HFFc6 (cell line): Measurements from ENCODE around the gene DLX3. TPM values are rescaled to one million over a fixed set of nuclear protein-coding genes. Genes with fewer than 3 reads are reported as not detected.

Experiments used
- DNase-seq: peaks from one replicate; pipeline ENCODE4 v3.0.0-alpha.2; 2018
- H3K27ac Mint-ChIP-seq: 2 replicates; pipeline ENCODE4 v1.8.0; 2020; ENCODE audit warnings: mild to moderate bottlenecking, mixed read lengths
- H3K27me3 Mint-ChIP-seq: 2 replicates; pipeline ENCODE4 v1.8.0; 2021; ENCODE audit warnings: mild to moderate bottlenecking, moderate library complexity, mixed read lengths; ENCODE audit not compliant: insufficient read depth
- H3K36me3 Mint-ChIP-seq: 2 replicates; pipeline ENCODE4 v1.8.0; 2021; ENCODE audit warnings: low read depth, mixed read lengths
- H3K4me1 Mint-ChIP-seq: 2 replicates; pipeline ENCODE4 v1.8.0; 2020; ENCODE audit warnings: low read depth, mixed read lengths
- H3K4me3 Mint-ChIP-seq: 2 replicates; pipeline ENCODE4 v1.8.0; 2020; ENCODE audit warnings: mild to moderate bottlenecking, moderate library complexity, mixed read lengths
- H3K9me3 Mint-ChIP-seq: 2 replicates; pipeline ENCODE4 v1.8.0; 2020; ENCODE audit warnings: mild to moderate bottlenecking, mixed read lengths
- total RNA-seq, 6 experiments: library from RNA; stranded (reverse); fragmentation: NEBNext Ultra II Directional; extraction: Animal tissue kit (Norgen Biotek cat#: 25700); gene quantifications; 2 replicates in 1 of 6; 3 replicates in 5 of 6; pipeline ENCODE4 v1.2.3, GENCODE V29; 2021
- TF ChIP-seq, protein P1 (sequence below): fragments of 200-600 bp; sonication (generic); IDR thresholded peaks from 2 replicates; pipeline ENCODE4 v1.5.0; 2021; ENCODE audit warnings: antibody characterized with exemption, mild to moderate bottlenecking

DLX3 gene
- total RNA-seq, 6 experiments from 2014 or later = not detected

- TF ChIP-seq, protein P1, sequence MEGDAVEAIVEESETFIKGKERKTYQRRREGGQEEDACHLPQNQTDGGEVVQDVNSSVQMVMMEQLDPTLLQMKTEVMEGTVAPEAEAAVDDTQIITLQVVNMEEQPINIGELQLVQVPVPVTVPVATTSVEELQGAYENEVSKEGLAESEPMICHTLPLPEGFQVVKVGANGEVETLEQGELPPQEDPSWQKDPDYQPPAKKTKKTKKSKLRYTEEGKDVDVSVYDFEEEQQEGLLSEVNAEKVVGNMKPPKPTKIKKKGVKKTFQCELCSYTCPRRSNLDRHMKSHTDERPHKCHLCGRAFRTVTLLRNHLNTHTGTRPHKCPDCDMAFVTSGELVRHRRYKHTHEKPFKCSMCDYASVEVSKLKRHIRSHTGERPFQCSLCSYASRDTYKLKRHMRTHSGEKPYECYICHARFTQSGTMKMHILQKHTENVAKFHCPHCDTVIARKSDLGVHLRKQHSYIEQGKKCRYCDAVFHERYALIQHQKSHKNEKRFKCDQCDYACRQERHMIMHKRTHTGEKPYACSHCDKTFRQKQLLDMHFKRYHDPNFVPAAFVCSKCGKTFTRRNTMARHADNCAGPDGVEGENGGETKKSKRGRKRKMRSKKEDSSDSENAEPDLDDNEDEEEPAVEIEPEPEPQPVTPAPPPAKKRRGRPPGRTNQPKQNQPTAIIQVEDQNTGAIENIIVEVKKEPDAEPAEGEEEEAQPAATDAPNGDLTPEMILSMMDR = no peak
- Mint-ChIP-seq H3K4me1 (no peaks in the 10 kb centered on the region), H3K4me3 (no peak overlapping the region), H3K36me3 (peaks cover 18% of the 10 kb centered on the region), H3K27me3 (peaks cover 25% of the 10 kb centered on the region), H3K27ac (no peak overlapping the region), H3K9me3 (peaks cover 52% of the 10 kb centered on the region)
- DNase-seq = no peak
These were observed 18.1 kb upstream of the DLX3 start for GRCh38 chr17:50013079-50013478.

DNA sequence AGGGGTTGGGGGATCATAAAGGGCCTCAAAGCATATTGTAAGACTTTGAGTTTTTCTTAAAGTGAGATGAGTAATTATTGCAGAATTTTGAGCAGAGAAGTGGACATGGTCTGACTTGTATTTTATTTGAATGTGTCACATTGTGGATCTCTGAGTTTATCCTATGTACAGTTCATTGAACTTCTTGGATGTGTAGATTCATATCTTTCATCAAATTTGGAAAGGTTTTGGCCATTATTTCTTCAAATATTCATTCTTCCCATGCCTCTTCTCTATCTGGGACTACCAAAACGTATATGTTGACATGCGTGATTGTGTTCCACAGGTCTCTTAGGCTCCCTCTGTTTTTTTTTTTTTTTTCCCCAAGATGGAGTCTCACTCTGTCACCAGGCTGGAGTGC, 14.3 kb upstream of the DLX3 start:
- Mint-ChIP-seq H3K27me3 (peaks cover 27% of the 10 kb centered on the region), H3K36me3 (peaks cover 12% of the 10 kb centered on the region), H3K4me3 (no peak overlapping the region), H3K27ac (no peak overlapping the region), H3K9me3 (peaks cover 40% of the 10 kb centered on the region), H3K4me1 (no peaks in the 10 kb centered on the region)
- TF ChIP-seq, protein P1 = no peak
- DNase-seq = no peak

GRCh38 chr17:50003911-50004310, 8.9 kb upstream of the DLX3 start:
- TF ChIP-seq, protein P1 = no peak
- no peak overlapping the region for H3K4me3 Mint-ChIP-seq
- DNase-seq = no peak
- H3K36me3 Mint-ChIP-seq = peaks cover 3% of the 10 kb centered on the region
- no peak overlapping the region for H3K27ac Mint-ChIP-seq
- H3K9me3 Mint-ChIP-seq = peaks cover 3% of the 10 kb centered on the region
- no peaks in the 10 kb centered on the region for H3K4me1 Mint-ChIP-seq
- peaks cover 38% of the 10 kb centered on the region for H3K27me3 Mint-ChIP-seq

DNA sequence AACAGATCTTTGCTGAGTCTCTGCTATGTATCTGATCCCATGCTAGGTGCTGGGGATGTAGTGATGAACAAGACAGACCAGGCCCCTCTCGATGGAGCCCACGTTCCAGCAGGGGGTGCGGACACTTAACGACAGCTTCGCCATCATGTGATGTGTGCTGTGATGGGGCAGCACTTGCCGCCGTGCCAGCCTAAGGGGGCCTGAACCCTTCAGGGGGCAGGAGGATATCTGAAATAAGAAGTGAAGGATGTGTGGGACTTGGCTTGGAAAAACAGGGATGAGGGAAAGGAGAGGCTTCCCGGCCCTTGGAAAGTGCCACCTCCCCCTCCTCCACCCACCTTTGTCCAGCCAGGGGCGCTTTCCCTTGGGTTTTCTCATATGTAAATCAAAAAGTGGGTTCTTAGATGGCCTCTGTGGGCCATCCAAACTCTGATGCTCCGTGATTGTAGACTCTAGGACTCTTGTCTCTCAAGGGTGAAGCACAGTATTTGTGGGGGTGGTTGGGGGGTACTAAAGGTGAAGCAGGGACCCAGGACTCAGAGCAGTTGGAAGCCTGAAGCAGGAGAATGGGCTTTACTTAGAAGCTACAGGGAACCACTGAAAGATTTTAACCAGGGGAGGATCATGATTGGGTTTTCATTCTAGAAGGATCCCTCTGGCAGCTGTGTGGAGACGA, 4.0 kb upstream of the DLX3 start:
- Mint-ChIP-seq H3K9me3 (no peaks in the 10 kb centered on the region), H3K36me3 (no peaks in the 10 kb centered on the region), H3K27ac (no peak overlapping the region), H3K4me1 (peaks cover 16% of the 10 kb centered on the region), H3K4me3 (no peak overlapping the region), H3K27me3 (peaks cover 46% of the 10 kb centered on the region)
- DNase-seq = no peak
- TF ChIP-seq, protein P1 = no peak

DNA sequence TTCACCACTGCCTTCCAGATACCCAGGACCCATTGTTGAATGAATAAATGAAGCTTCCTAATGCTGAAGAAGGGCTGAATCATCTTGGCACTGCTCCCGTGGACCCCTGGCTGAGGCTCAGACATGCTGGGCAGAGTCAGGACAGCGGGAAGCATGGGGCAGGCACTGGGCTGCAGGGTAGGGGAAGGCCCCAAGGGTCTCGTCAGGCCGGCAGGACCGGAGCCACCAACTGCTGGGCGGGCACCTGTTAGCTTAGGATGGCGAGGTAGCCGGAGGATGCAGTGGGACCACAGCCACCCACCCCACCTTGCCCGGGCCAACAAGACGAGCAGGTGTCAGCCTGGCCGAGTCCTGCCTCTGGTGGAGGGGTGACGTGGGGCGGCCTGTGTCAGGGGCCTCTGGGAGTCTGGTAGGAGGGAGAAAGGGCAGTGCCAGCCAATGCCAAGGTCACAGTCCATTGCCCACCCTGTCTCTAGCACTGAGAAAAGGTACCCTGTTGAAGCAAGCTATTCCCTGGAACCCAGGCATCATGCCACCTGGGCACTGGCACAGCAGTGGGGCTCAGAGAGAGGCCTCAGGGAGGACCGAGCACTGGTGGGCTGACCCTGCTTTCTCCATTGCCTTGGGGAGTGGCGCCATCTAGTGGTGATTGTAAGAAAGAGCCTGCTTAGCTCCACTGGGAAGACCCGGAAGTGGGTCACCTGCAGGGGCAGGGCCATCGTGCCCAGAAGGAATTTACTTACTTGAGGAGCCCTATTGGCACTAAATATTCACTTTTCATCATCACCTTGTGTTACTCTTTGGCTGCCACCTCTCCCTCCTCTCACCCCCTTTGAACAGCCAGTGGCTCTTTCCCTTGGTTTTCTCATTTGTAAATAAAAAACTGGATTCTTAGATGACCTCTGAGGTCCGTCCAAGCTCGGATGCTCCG, 3.0 kb upstream of the DLX3 start:
- DNase-seq = peak; percentile 73
- Mint-ChIP-seq H3K36me3 (no peaks in the 10 kb centered on the region), H3K27ac (no peak overlapping the region), H3K4me3 (0 out of 2 replicates have a peak overlapping the region, but pooled peaks have one; percentile 8), H3K27me3 (peaks cover 49% of the 10 kb centered on the region), H3K4me1 (peaks cover 19% of the 10 kb centered on the region), H3K9me3 (no peaks in the 10 kb centered on the region)
- TF ChIP-seq, protein P1 = peak; percentile 99
